Measurements from ENCODE around the gene SYNGR3.

GRCh38 chr16:2022723-2023091 lies 32.9 kb downstream of the SYNGR3 start:
- TF ChIP-seq EP300 (conservative IDR thresholded peaks at IDR 0.05; ENCODE audit: poor library complexity, severe bottlenecking) (no peak), TAF1 (IDR thresholded peaks at IDR 0.05; ENCODE audit: low read depth) (no peak), CTCF (IDR thresholded peaks at IDR 0.05; ENCODE audit: poor library complexity, severe bottlenecking) (no peak), MXI1 (conservative IDR thresholded peaks at IDR 0.05; ENCODE audit: poor library complexity, severe bottlenecking) (no peak), EZH2 (IDR thresholded peaks at IDR 0.05; ENCODE audit: borderline replicate concordance, insufficient read depth, low read length, poor library complexity, severe bottlenecking) (no peak)
- TF ChIP-seq, protein P1, sequence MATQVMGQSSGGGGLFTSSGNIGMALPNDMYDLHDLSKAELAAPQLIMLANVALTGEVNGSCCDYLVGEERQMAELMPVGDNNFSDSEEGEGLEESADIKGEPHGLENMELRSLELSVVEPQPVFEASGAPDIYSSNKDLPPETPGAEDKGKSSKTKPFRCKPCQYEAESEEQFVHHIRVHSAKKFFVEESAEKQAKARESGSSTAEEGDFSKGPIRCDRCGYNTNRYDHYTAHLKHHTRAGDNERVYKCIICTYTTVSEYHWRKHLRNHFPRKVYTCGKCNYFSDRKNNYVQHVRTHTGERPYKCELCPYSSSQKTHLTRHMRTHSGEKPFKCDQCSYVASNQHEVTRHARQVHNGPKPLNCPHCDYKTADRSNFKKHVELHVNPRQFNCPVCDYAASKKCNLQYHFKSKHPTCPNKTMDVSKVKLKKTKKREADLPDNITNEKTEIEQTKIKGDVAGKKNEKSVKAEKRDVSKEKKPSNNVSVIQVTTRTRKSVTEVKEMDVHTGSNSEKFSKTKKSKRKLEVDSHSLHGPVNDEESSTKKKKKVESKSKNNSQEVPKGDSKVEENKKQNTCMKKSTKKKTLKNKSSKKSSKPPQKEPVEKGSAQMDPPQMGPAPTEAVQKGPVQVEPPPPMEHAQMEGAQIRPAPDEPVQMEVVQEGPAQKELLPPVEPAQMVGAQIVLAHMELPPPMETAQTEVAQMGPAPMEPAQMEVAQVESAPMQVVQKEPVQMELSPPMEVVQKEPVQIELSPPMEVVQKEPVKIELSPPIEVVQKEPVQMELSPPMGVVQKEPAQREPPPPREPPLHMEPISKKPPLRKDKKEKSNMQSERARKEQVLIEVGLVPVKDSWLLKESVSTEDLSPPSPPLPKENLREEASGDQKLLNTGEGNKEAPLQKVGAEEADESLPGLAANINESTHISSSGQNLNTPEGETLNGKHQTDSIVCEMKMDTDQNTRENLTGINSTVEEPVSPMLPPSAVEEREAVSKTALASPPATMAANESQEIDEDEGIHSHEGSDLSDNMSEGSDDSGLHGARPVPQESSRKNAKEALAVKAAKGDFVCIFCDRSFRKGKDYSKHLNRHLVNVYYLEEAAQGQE (IDR thresholded peaks at IDR 0.05; ENCODE audit: borderline replicate concordance), result no peak
